B cell (primary cell): Measurements from ENCODE around the gene PRKACG. TPM values are rescaled to one million over a fixed set of nuclear protein-coding genes. Genes with fewer than 3 reads are reported as not detected.

ENCODE experiments used
- ATAC-seq: fragments of 200-7000 bp; cut with Tn5 transposase; one replicate; pipeline ENCODE4 v1.10.0; 2021; ENCODE audit warnings: low read depth, mild to moderate bottlenecking, moderate number of reproducible peaks, moderate library complexity
- CTCF ChIA-PET: fragments of 350-600 bp; sonication (Branson Sonifier 250); formaldehyde crosslinking; loops from one replicate; lab custom pipeline; 2021; ENCODE audit warnings: antibody characterized with exemption, inconsistent platforms; lab: Charles Lee
- POLR2A ChIA-PET: fragments of 350-600 bp; sonication (Branson Sonifier 250); formaldehyde crosslinking; loops from one replicate; lab custom pipeline; 2021; ENCODE audit warnings: antibody characterized with exemption; lab: Charles Lee
- DNase-seq: peaks from one replicate; pipeline ENCODE4 v3.0.0; 2013
- H2AFZ ChIP-seq: 2 replicates; pipeline ENCODE4 v1.6.1; 2012; ENCODE audit warnings: mild to moderate bottlenecking, low read depth, low read length; ENCODE audit not compliant: insufficient read depth, poor library complexity, severe bottlenecking
- H3K27ac ChIP-seq, 2 donors: 1 replicate in 1 of 2; 2 replicates in 1 of 2; pipeline ENCODE4 v1.5.1; 2012 to 2013; ENCODE audit warnings: low read length in 2 of 2, mild to moderate bottlenecking in 2 of 2, moderate library complexity in 1 of 2
- H3K27me3 ChIP-seq, 4 experiments: fragments of 200-600 bp in 1 of 4; sonication (generic) in 1 of 4; replicated peaks in 1 of 4; 1 replicate in 2 of 4; 2 replicates in 2 of 4; pipeline versions ENCODE4 v1.6.1 to v1.7.0; 2013 to 2016; ENCODE audit warnings: low read length in 3 of 4, mild to moderate bottlenecking in 2 of 4, mixed read lengths in 1 of 4, moderate library complexity in 1 of 4; ENCODE audit not compliant: insufficient read depth in 4 of 4, control insufficient read depth in 3 of 4; ENCODE audit errors: control extremely low read depth in 1 of 4
- H3K36me3 ChIP-seq, 2 experiments: replicated peaks in 1 of 2; 1 replicate in 1 of 2; 2 replicates in 1 of 2; pipeline versions ENCODE4 v1.6.1 to v1.7.1; 2013; ENCODE audit warnings: low read length in 1 of 2; ENCODE audit not compliant: insufficient read depth in 2 of 2, control insufficient read depth in 1 of 2; ENCODE audit errors: control extremely low read depth in 1 of 2, extremely low read depth in 1 of 2
- H3K4me1 ChIP-seq, 2 donors: fragments of 200-600 bp in 1 of 2; sonication (generic) in 1 of 2; 1 replicate in 1 of 2; 2 replicates in 1 of 2; pipeline versions ENCODE4 v1.5.1 to v1.6.1; 2013 to 2017; ENCODE audit warnings: low read length in 2 of 2; ENCODE audit not compliant: control insufficient read depth in 2 of 2, insufficient read depth in 2 of 2
- H3K4me2 ChIP-seq: replicated peaks from 2 replicates; pipeline ENCODE3; 2012; ENCODE audit warnings: mild to moderate bottlenecking, low read depth, low read length; ENCODE audit not compliant: poor library complexity, severe bottlenecking
- H3K4me3 ChIP-seq, 5 experiments: fragments of 200-600 bp in 1 of 5; sonication (generic) in 1 of 5; 1 replicate in 3 of 5; 2 replicates in 2 of 5; pipeline versions ENCODE4 v1.5.1 to v1.7.0; 2011 to 2016; ENCODE audit warnings: low read length in 4 of 5, mild to moderate bottlenecking in 4 of 5, low read depth in 2 of 5, control low read depth in 1 of 5, moderate library complexity in 1 of 5; ENCODE audit not compliant: insufficient read depth in 1 of 5; ENCODE audit errors: control extremely low read depth in 1 of 5, extremely low read depth in 1 of 5
- H3K79me2 ChIP-seq: fragments of 200-600 bp; sonication (generic); one replicate; pipeline ENCODE4 v1.6.0; 2016; ENCODE audit warnings: low read length; ENCODE audit not compliant: control insufficient read depth, insufficient read depth
- H3K9ac ChIP-seq: fragments of 200-600 bp; sonication (generic); 2 replicates; pipeline ENCODE4 v1.6.1; 2017; ENCODE audit warnings: mild to moderate bottlenecking, low read length, moderate library complexity
- H3K9me3 ChIP-seq, 3 donors: one replicate each; pipeline versions ENCODE4 v1.6.1 to v1.7.1; 2013; ENCODE audit warnings: low read length in 2 of 3; ENCODE audit not compliant: control insufficient read depth in 2 of 3, insufficient read depth in 1 of 3; ENCODE audit errors: control extremely low read depth in 1 of 3
- H4K20me1 ChIP-seq: 2 replicates; pipeline ENCODE4 v1.6.0; 2012; ENCODE audit warnings: mild to moderate bottlenecking, low read length; ENCODE audit not compliant: insufficient read depth, control insufficient read depth, poor library complexity, severe bottlenecking
- H3K27ac Mint-ChIP-seq: one replicate; pipeline ENCODE4 v1.8.0; 2021; ENCODE audit warnings: mixed read lengths
- H3K27me3 Mint-ChIP-seq: one replicate; pipeline ENCODE4 v1.8.0; 2021; ENCODE audit warnings: mixed read lengths
- H3K4me1 Mint-ChIP-seq: one replicate; pipeline ENCODE4 v1.8.0; 2021; ENCODE audit warnings: mixed read lengths
- H3K4me3 Mint-ChIP-seq: one replicate; pipeline ENCODE4 v1.8.0; 2021; ENCODE audit warnings: mixed read lengths
- H3K9me3 Mint-ChIP-seq: one replicate; pipeline ENCODE4 v1.8.0; 2022; ENCODE audit warnings: mixed read lengths; ENCODE audit not compliant: insufficient read depth
- CTCF ChIP-seq: fragments of 200-600 bp; IDR thresholded peaks from one replicate; pipeline ENCODE4 v1.8.0; 2022; ENCODE audit warnings: antibody characterized with exemption, mild to moderate bottlenecking
- EZH2 ChIP-seq: IDR thresholded peaks from 2 replicates; pipeline ENCODE4 v1.6.1; 2012; ENCODE audit warnings: borderline replicate concordance, low read depth, mild to moderate bottlenecking, moderate library complexity, low read length; ENCODE audit not compliant: insufficient read depth, poor library complexity, severe bottlenecking
- WGBS: methylation state at CpG from one replicate; pipeline ENCODE4 v1.1.5; 2013; ENCODE audit warnings: missing lambda C conversion rate; ENCODE audit not compliant: insufficient coverage; 5-methylcytosine and 5-hydroxymethylcytosine counted together
- intact Hi-C: fragments of 100-400 bp; cut with micrococcal nuclease; formaldehyde crosslinking; loops from one replicate; pipeline ENCODE4 v1.10.0; 2022
- polyA plus RNA-seq: library from polyadenylated mRNA; depleted of rRNA; stranded (reverse); fragments of >200 nt; gene quantifications from 2 replicates; pipeline ENCODE4 v1.2.3, GENCODE V29; 2012
- total RNA-seq, 2 donors: library from RNA; stranded (reverse); fragments of 120-200 nt in 1 of 2; gene quantifications; 1 replicate in 1 of 2; 2 replicates in 1 of 2; pipeline versions ENCODE4 v1.2.3 to v1.2.4, GENCODE V29; 2013 to 2022

Gene PRKACG
- total and polyA plus RNA-seq, 2 donors (not counting 1 experiment from before 2014, with no cell fraction given) = not detected

DNA sequence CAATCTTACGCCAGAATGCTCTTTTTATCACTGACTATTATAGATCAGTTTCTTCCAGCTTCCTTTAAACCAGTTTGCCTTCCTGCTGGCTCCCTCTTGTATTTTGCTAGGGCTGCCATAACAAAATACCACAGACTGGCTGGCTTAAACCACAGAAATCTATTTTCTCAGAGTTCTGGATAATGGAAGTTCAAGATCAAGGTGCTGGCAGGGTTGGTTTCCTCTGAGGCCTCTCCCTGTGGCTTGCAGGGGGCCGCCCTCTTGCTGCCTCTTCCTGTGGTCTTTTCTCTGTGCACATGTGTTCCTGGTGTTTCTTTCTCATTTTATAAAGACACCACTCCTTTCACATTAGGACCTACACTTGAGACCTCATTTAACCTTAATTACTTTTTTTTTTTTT, 14.8 kb upstream of the PRKACG start:
- peaks cover 5% of the 10 kb centered on the region in 2 donors for H3K4me1 ChIP-seq
- POLR2A ChIA-PET = no interaction called here
- no peak overlapping the region for H3K27ac Mint-ChIP-seq
- CTCF ChIA-PET = interaction anchor here (1.0 to 1.5 kb wide), 6 partner anchors 24 to 460 kb away, joined by 3 to 4 read pairs (median 3); no protein-coding TSS in a partner anchor
- H3K27ac ChIP-seq = no peak overlapping the region
- no peaks in the 10 kb centered on the region for H3K27me3 ChIP-seq
- H2AFZ ChIP-seq = peak overlapping the region; percentile 41
- H3K9ac ChIP-seq = no peak overlapping the region
- H3K9me3 ChIP-seq = no peaks in the 10 kb centered on the region
- H3K36me3 ChIP-seq = no peaks in the 10 kb centered on the region
- no peaks in the 10 kb centered on the region for H3K79me2 ChIP-seq
- no peaks in the 10 kb centered on the region for H3K27me3 Mint-ChIP-seq
- no peak overlapping the region for H3K4me3 ChIP-seq
- H4K20me1 ChIP-seq = no peaks in the 10 kb centered on the region
- WGBS = 17% methylated on average over 2 of the region's 2 CpGs
- intact Hi-C loops = loop anchor here (10.0 kb wide), 1 partner anchor 344 kb away; no protein-coding TSS in a partner anchor
- ATAC-seq (no peak), DNase-seq (no peak)
- TF ChIP-seq EZH2 (no peak), CTCF (no peak)
- no peak overlapping the region for H3K4me3 Mint-ChIP-seq
- no peaks in the 10 kb centered on the region for H3K9me3 Mint-ChIP-seq
- peaks cover 7% of the 10 kb centered on the region for H3K4me1 Mint-ChIP-seq
- no peak overlapping the region for H3K4me2 ChIP-seq

DNA sequence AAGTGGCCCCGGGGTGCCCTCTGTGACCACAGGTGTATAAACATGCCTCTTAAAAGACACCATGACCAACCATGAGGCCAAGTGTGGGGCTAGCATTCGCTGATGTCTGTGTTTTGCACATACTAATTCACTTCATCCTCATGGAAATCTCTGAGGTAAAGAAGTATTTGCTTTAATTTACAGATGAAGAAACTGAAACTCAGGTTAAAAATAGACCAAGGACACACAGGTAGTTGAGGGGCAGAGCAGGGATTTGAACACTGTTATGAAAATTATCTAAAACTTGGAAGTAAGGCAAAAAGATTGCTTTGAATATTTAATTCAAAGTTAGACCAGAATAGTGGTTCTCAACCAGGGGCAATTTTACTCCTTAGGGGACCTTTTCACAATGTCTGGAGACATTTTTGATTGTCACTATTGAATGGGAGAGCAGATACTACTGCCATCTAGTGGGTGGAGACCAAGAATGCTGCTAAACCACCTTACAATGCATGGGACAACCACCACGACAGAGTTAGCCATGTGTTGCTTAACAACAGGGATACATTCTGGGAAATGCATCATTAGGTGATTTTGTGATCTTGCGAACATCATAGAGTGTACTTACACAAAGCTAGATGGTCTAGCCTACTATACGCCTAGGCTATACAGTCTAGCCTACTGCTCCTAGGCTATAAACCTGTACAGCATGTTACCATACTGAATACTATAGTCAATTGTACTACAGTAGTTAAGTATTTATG, 13.6 kb upstream of the PRKACG start:
- Histone ChIP-seq H3K27ac (no peak overlapping the region), H3K27me3 (no peaks in the 10 kb centered on the region), H4K20me1 (no peaks in the 10 kb centered on the region), H3K4me1 (peaks cover 5% of the 10 kb centered on the region in 2 donors), H3K9me3 (no peaks in the 10 kb centered on the region), H3K4me2 (no peak overlapping the region), H3K9ac (no peak overlapping the region), H3K79me2 (no peaks in the 10 kb centered on the region), H3K36me3 (no peaks in the 10 kb centered on the region), H2AFZ (peak overlapping the region; percentile 0), H3K4me3 (no peak overlapping the region)
- 30% methylated on average over 2 of the region's 5 CpGs for WGBS
- CTCF ChIA-PET = interaction anchor here (1.0 to 1.5 kb wide), 5 partner anchors 8 to 454 kb away, joined by 3 to 7 read pairs (median 3); partner anchors contain the start of gene FXN
- peak; percentile 89 for TF ChIP-seq CTCF
- no peak for TF ChIP-seq EZH2
- DNase-seq (peak; percentile 68), ATAC-seq (peak; percentile 87)
- POLR2A ChIA-PET = no interaction called here
- intact Hi-C loops = loop anchor here (1.0 to 10.0 kb wide), 2 partner anchors 343 to 443 kb away; no protein-coding TSS in a partner anchor
- Mint-ChIP-seq H3K4me3 (no peak overlapping the region), H3K27ac (no peak overlapping the region), H3K27me3 (no peaks in the 10 kb centered on the region), H3K9me3 (no peaks in the 10 kb centered on the region), H3K4me1 (peaks cover 7% of the 10 kb centered on the region)
